HG03575 (cell line): ENCODE data around the gene ZBTB20.

ENCODE experiments used
- ATAC-seq: cut with Tn5 transposase; IDR thresholded peaks from one replicate; pipeline ENCODE4 v1.9.1; 2021; ENCODE audit not compliant: unreplicated experiment, insufficient number of reproducible peaks, low FRiP score; ENCODE audit errors: extremely low read depth

ZBTB20 gene

DNA sequence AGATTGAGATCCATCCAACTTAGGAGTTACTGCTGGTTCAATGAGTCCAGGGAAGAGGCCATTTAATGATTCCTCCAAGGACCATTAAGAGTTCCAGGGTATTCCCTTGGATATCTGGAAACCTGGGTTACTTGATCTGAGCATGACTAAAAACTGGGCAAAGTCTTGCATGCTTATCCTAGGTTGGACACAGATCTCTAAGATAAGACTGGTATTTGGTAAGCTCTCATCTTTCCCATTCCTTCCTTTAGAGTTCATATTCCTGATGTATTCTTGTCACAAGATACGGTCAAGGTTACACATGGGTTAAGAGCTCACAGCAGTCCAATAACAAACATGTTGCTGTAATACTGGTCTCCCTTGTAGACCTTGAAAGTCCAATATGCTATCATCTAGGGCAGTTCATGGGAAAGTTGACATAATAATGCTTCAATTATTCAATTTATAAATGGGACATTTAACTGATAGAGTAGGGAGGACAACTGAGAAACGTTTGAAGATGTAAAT lies 551.5 kb downstream of the ZBTB20 start:
- ATAC-seq, result no peak

DNA sequence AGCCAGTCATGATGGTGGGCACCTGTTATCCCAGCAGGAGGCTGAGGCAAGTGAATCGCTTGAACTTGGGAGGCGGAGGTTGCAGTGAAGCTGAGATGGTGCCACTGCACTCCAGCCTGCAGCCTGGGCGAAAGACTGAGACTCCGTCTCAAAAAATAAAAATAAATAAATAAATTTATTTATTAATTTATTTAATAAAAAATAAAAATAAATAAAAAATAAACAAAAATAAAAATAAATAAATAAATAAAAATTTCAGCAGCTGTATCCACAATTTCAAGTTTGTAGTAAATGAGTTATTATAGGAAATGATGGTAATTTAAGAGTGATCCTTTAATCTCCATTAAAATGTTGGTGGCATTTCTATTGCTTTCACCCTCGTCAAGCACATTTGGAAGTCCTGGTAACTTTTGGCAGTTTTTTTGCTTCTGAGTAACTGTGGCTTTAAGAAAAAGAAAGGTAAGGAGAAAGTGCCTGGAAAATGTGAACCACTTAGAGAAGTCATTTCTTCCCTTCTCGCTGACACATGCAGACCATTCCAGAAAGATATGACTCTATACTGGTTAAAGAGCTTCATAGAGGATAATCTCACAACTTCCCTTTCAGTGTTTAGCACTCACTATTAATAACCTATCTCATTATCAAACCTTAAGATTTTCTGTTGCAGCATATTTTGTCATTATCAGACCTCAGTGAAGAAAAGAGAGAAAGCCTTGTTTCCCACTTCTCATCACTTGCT lies 556.6 kb downstream of the ZBTB20 start:
- ATAC-seq, result no peak

DNA sequence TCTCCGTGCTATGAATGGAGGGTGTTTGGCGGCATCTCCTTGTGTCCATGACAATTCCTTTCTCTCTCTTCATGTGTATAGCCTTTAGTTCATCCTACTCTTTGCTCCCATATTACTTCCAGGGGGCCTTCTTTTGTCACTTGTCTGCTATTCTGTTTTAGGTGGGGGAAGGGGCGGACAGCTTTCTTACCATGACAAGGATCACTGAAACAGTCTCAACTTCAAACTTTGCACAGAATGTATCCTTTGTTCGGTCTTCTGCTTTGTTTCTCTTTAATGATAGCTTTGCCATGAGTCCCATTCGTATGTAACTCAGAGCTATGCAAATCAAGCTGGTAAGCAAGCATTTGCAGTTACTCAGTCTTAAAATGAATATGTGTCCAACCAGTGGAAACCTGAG lies 559.1 kb downstream of the ZBTB20 start:
- ATAC-seq, result no peak

DNA sequence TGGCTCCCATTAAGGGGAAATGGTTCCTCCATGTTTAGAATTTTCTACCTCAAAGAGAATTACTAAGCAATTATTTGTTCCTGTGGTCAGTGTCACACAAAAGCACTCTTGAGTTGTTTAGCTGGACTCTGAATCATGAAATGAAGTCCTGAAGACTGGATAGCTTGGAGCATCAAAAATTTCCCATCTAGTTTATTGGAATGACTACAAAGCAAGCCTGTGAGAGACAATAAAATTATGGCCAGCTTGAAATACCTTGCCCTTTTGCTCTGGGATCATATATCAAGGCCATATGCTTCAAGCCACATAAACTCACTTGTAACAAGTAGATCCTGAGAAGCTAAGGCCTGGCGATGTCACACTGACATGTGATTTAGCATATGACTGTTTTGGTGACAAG lies 561.0 kb downstream of the ZBTB20 start:
- no peak for ATAC-seq

DNA sequence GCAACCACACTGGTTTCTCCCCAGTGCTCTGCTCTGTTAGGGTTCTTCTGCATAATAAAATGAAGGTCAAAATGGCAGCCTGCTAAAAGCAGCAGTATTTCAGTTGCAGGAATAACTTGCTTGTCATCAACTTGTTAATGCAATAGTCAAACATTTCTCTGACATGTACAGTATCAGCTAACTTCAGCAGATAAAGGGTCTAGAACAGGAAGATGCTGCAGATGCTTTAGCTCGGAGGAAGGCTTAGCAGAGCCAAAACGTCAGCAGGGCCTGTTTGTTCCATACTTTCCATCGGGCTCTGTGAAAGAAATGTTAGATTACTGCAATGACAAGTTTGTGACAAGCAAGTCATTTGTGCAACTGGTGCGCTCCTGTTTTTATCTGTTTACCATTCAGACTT lies 561.4 kb downstream of the ZBTB20 start:
- no peak for ATAC-seq

DNA sequence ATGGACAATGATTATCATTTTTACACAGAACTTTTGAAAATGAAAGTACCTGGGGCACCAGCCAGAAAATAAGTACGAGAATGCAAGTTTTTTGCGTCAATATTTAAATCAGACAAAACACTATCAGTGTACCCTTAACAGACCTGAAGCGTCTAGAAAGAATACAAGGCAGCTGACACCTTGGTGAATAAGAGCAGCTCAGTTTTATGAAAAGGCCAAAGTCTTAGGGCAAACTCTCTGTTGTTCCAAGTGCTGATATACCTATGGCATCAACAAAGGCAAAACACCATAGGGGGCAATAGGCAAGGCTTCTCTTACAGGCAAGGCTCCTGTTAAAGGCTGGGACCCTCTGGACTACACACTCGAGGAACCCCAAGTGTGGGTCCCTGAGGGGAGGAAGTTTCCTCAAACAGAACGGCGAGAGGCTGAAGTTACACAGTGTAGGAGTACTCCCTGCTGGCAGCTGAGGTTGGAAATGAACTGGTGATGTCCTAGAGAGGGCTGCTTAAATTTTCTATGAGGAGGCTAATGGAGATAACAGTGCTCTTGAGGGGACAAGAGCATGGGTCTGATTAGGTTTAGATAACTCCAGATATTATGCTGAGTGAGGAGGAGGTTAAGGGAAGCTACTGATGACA lies 562.2 kb downstream of the ZBTB20 start:
- ATAC-seq, result no peak

DNA sequence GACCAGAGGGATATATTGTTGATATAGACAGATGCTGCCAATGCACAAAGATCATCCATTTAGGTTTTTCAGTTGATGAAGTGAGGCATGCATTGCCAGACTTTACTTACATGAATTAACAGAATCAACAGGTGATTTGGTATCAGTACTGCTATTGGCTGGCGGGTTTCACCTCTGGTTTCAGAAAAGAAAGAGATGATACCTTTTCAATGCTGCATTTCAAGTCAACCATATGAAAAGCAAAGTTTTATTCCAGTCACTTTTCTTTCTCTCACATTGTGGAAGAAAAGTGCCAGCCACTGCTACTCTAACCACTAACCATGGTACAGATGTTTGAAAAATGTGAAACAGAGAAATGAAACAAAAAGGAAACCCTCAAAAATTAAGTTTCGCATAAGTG lies 564.2 kb downstream of the ZBTB20 start:
- peak; percentile 62 for ATAC-seq

DNA sequence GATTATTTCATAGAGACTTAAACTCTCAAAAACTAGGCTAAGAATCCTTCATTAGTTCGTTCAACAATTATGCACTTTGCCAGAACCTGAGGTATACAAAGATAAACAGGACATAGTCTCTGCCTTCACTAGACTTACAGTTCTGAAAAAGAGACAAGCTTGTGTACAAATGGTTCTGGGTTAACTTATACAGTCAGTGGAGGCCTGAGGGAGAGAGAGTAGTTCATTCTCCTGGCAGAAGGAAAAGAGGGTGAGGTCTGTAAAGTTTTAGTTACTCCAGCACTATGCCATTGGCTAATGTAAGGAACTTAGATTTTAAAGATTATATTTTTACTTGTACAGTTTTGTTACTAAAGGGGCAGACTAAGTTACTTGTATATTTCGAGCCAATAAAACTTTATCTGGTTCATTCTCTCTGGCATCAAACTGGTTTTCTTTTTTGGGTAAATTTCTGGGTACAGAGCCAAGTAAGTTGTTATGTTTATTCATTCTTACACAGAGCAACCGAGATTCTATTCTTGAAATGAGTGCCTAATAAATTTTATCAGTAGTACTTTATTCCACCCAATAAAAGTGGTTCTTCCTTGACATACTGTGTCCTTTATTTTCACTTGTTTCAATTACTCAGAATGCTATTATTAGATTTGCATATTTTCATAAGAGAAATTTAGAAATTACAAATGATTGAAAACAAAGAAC lies 574.6 kb downstream of the ZBTB20 start:
- ATAC-seq, result no peak

DNA sequence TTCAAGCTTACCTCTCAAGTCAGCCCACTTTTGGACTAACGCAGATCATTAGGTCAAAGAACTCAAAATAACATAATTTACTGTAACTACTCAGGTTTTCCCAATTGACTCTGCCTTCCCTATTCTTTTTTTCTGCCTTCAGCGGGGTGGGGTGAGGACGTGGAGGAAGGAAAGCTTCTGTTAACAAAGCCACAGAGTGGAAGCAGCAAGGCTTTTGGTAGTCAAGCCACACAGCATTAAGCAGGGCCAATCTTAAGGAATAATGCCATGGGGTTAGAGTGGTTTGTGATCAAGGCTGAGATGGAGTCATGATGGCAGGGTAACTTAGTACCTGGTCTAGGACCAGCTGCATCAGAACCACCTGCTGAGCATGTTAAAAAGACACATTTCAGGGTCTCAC lies 575.7 kb downstream of the ZBTB20 start:
- ATAC-seq, result no peak

DNA sequence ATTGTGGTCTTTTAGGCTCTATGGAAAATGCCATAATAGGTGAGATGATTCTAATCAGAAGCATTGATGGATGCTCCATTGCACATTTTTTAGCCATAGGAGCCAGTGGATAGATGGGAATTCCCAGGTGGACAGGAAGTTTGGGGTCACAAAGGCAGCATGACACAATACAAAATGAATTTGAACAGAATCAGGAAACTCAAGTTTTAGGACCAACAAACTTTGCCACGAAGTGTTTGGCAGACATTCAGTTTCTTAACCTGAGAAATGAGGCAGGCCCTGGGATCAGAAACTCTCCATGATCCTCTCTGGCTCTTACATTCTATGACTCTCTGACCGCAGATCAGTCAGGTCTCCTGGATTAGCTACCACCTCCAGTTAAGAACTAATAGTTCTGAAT lies 577.9 kb downstream of the ZBTB20 start:
- no peak for ATAC-seq

DNA sequence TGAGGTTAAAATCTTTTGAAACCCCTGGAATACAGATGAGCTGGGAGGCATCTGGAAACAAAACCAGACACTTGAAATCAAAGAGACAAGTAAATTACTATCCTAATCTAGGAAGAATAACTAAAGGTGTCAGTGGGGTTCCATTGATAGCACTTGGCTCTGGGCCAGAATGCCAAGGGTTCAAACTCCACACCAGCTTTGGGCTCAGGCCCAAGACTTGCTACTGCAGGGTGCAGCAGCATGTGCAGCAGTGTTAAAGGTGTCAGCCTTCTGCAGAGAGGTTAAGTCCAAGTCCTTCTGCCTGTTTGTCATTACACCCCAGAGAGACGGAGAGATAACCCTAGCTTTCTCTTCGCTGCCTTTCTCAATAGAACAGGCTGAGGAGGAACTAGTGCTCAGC lies 579.3 kb downstream of the ZBTB20 start:
- no peak for ATAC-seq

DNA sequence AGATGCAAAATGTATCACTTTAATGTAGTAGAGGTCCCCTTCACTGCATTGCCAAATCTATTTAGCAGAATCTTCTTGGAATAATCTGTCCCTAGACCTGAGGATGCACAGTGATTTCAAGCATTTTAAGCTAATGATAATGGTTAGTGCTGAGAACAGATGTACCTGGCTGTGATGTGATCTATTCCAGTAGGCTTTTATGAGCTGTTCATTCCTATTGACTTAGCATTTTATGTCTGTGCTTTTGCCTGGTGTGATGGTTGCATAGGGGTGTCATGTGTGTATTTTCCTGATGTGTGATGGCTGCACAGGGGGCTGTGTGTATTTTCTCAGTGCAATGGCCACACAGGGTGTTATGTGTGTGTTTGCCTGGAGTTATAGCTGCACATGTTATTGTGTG lies 580.3 kb downstream of the ZBTB20 start:
- ATAC-seq, result no peak

DNA sequence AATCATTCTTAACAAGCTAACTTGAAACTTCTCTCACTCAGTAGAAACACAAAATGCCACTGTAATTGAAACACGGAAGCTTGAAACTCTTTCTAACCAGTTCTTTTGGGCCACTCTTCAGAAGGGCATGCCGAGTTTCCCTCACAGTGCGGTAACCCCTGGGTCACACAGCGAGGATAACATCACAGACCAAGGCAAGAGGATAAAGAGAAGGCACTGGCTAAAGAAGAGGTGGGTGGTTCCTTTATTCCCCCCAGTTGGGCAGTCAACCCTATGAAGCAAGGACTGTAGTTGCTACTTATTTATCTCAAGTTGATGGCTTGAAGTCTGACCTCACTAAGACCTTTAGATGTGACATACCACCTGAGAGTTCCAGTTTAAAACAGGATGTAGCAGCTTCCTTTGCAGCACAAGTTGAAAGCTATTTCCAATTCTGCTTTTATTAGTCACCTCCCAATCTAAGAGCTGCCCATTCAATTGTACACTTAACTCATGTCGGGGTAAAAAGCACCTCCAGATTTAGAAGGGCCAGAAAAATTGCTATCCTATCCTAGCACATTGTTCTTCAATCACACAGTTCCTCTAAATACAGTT lies 580.8 kb downstream of the ZBTB20 start:
- ATAC-seq, result peak; percentile 81

DNA sequence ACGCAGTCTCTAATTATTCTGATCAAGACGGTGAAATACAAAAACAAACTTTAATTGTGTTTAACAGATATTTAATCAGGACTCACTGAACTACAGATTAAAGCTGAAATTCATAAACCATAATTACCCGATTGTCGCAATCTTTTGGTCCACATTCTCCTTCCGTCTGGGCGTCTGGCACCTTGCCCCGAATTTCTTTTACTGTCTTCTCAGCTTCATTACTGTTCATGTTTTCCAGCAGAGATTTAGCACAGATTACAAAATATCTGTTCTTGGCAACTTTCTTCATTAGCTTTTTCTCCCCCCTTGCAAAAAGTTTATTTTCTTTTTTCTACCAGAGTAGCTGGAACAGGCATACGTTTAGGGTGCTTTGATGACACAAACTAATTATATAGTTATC lies 581.9 kb downstream of the ZBTB20 start:
- ATAC-seq, result no peak

DNA sequence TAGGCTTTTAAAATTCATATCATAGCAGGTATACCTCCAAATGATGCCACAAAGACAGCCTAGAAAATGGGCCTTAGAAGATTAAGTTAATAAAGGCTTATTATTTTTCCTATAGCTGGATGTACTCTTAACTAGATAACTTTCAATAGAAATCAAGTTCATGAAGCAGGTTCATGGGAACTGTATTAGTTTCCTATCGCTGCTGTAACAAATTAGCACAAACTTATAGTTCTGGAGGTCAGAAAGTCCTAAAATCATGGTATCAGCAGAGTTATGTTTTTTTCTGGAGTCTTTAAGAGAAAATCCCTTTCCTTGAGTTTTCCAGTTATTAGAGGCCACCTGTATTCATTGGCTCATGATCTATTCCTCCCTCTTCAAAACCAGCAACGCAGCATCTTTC lies 583.4 kb downstream of the ZBTB20 start:
- no peak for ATAC-seq

DNA sequence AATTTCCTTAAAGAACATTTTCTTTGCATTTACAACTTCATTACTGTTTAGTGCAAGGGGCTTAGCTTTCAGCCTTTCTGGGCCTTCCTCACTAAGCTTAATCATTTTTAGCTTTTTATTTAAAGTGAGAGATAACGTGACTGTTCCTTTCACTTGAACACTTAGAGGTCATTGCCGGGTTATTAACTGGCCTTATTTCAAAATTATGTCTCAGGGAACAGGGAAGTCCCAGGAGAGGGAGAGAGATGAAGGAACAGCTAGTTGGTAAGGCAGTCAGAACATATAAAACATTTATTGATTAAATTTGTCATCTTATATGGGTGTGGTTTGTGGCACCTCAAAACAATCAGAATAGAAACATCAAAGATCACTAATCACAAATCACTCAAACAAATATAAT lies 584.5 kb downstream of the ZBTB20 start:
- no peak for ATAC-seq

DNA sequence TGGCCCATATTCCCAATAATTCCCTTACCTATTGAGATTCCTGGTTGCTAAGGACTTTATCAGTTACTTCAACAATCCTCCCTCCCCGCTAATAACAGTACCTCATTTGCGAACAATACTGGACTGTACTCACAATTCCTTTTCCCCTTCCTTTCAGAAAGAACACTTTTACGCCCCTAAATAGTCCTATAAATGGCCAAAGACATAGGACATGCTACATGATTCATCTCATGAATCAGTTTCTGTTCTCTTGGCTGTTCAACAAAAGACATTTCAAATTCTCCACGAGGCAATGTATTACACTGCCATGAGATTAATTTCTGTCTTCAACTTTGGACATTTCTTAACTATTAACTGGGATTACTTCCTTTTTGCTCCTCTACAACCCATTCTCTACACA lies 588.8 kb downstream of the ZBTB20 start:
- no peak for ATAC-seq

DNA sequence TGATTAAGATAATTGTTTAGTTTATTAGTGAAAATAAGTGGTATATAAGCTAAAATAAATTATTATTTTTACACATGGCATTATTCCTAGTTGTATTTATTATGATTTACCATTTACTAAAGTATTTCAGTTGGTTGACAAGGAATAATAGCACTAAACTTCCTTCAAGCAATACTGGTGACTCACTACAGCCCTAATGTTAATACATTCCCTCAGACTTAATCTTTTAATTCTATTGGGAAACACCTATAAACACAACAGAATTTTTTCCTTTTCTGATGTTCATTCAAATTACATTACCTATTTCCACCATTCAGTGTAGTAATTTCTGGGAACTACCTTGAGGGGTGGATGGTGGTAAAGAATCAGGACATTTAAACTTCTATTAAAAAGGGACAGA lies 589.3 kb downstream of the ZBTB20 start:
- ATAC-seq, result no peak

DNA sequence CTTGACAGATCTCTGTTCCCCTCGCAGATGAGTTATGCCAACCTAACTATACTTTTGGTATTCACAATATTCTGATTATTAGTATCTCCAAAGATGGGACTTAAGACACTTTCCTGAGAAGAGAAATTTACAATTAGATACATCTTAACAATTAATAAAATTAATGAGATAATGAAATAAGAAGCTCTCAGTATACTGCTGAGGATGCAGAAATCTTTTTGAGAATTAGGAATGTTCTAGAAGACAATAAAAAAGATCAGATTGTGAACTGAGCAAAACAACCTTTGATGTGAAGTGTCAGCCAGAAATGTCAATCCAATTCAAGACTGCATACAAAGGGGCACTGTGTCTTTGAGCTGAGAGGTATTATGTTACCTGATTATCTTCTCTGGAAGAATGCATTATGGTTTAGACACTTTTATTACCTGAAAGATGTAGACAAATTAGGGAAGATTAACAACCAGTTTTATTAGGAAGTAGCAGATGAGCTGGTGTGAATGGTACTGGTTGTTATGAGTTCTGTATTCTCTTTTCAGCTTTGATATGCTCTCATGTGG lies 590.4 kb downstream of the ZBTB20 start:
- no peak for ATAC-seq

DNA sequence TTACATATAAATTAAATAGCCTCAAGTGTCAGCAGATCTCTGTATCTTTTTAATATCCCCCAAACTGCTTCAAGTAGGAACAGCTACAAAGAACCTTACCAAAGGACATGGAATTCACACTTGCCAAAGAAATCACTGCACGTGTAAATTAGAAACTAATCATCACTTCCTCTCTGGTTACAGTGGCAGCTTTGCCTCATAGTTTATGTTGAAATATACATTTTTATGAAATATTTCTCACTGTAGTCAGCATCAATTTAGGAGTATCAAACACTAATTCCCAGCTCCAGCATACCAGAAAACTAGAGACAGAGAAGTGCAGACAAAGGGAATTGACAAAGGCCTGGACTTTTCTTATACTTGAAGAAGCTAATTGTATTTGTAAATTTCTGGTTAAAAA lies 592.4 kb downstream of the ZBTB20 start:
- ATAC-seq, result no peak
